ENCODE measurements around the gene EGF. TPM values are rescaled to one million over a fixed set of nuclear protein-coding genes. Genes with fewer than 3 reads are reported as not detected.

EGF gene
- total RNA-seq, 1 experiment from 2014 or later, result 1.5 TPM

DNA sequence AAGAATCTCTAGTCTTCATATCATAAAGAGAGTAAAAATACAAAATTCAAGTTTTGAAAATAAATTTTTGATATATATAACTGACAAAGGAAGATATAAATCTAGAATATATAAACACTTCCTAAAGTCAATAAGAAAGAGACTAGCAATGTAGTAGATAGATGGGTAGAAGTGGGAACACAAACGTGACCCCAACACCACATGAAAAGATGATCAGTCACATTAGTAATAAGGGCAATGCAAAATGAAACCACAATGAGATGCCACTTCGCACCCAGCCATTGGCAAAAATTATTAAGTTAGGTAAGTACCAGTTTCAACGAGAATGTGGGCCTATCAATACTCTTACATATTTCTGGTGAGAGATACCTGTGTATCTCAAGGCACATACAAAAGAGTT, 106.5 kb downstream of the EGF start:
- no peak for TF ChIP-seq CTCF (conservative IDR thresholded peaks at IDR 0.05)
- H3K27me3 ChIP-seq (ENCODE audit: insufficient read depth, low read length), result no peaks in the 10 kb centered on the region
- no peak overlapping the region for H3K56ac ChIP-seq (ENCODE audit: insufficient read length, low read depth, low read length)
- no peak overlapping the region for H3K4me3 Mint-ChIP-seq
- H2BK12ac ChIP-seq (ENCODE audit: insufficient read length, low read depth, low read length), result no peak overlapping the region
- no peak overlapping the region for H4K5ac ChIP-seq (ENCODE audit: insufficient read length, low read depth, low read length)
- H3K27ac Mint-ChIP-seq, result no peak overlapping the region
- no peak for DNase-seq
- no peak overlapping the region for H4K91ac ChIP-seq (ENCODE audit: insufficient read length, low read depth, low read length)
- no peaks in the 10 kb centered on the region for H3K79me1 ChIP-seq (ENCODE audit: insufficient read depth, low read depth, low read length, poor library complexity, severe bottlenecking)
- no peak overlapping the region for H3K27ac ChIP-seq (ENCODE audit: insufficient read length, low read depth, low read length)
- no peaks in the 10 kb centered on the region for H3K9me3 ChIP-seq (ENCODE audit: control insufficient read depth, low read depth, low read length)
- no peak overlapping the region for H2BK20ac ChIP-seq (ENCODE audit: low read depth, low read length, poor library complexity, severe bottlenecking)
- no peaks in the 10 kb centered on the region for H3K79me2 ChIP-seq (ENCODE audit: insufficient read depth, low read length)
- H3K14ac ChIP-seq (ENCODE audit: insufficient read depth, low read length), result no peak overlapping the region
- H3K36me3 Mint-ChIP-seq (ENCODE audit: insufficient read depth in 1 of 3, low read depth in 3 of 3), result peaks cover 0 to 11% (median 6%) of the 10 kb centered on the region in 3 experiments; a peak in 4 of 7 replicates
- peaks cover 15 to 20% of the 10 kb centered on the region in 2 experiments for H3K4me1 Mint-ChIP-seq
- H3K23ac ChIP-seq (ENCODE audit: insufficient read length, low read depth, low read length), result no peak overlapping the region
- no peak overlapping the region for H2BK120ac ChIP-seq (ENCODE audit: low read depth, low read length, poor library complexity, severe bottlenecking)
- H3K4me1 ChIP-seq (ENCODE audit: insufficient read depth, low read length), result peaks cover 2% of the 10 kb centered on the region; the same call in 1 of the 2 replicates
- H3K4me2 ChIP-seq (ENCODE audit: insufficient read depth, insufficient read length, low read length), result no peak overlapping the region
- H3K18ac ChIP-seq (ENCODE audit: insufficient read length, low read depth, low read length), result no peak overlapping the region
- H4K8ac ChIP-seq (replicated peaks; ENCODE audit: insufficient read length, low read depth, low read length), result no peak overlapping the region
- H3K9ac ChIP-seq (ENCODE audit: extremely low read depth, insufficient read length, low read length), result no peak overlapping the region
- H3K27me3 Mint-ChIP-seq (ENCODE audit: low read depth), result no peaks in the 10 kb centered on the region
- H3K4ac ChIP-seq (ENCODE audit: low read depth, low read length), result no peak overlapping the region
- H3T11ph ChIP-seq (ENCODE audit: low read length), result no peak overlapping the region
- peaks cover 10% of the 10 kb centered on the region in 2 experiments; a peak in 4 of 5 replicates for H3K9me3 Mint-ChIP-seq
- no peak overlapping the region for H2BK5ac ChIP-seq (ENCODE audit: insufficient read length, low read length)
- no peak overlapping the region for H2AK5ac ChIP-seq (ENCODE audit: insufficient read length, low read length)
- no CpG with 5 or more reads among the region's 3 CpGs for WGBS (ENCODE audit: extremely low coverage, insufficient read length, low lambda C conversion rate)
- H4K20me1 ChIP-seq (ENCODE audit: control insufficient read depth, insufficient read depth, insufficient read length), result no peaks in the 10 kb centered on the region
- H2BK15ac ChIP-seq (ENCODE audit: low read depth, low read length), result no peak overlapping the region
- no peak overlapping the region for H2AFZ ChIP-seq (ENCODE audit: low read length)
- no peaks in the 10 kb centered on the region for H3K23me2 ChIP-seq (ENCODE audit: insufficient read length, low read depth, low read length, poor library complexity, severe bottlenecking)
